ENCODE measurements around the gene TOM1L2.

TOM1L2 gene

DNA sequence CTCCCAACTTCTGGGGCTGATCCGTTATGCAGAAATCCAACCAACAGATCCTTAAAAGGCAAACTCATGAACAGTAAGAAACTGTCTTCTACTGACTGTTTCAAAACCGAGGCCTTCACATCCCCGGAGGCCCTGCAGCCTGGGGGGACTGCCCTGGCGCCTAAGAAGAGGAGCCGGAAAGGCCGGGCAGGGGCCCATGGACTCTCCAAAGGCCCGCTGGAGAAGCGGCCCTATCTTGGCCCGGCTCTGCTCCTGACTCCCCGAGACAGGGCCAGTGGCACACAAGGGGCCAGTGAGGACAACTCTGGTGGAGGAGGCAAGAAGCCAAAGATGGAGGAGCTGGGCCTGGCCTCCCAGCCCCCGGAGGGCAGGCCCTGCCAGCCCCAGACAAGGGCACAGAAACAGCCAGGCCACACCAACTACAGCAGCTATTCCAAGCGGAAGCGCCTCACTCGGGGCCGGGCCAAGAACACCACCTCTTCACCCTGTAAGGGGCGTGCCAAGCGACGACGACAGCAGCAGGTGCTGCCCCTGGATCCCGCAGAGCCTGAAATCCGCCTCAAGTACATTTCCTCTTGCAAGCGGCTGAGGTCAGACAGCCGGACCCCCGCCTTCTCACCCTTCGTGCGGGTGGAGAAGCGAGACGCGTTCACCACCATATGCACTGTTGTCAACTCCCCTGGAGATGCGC lies 174.9 kb downstream of the TOM1L2 start:
- Histone ChIP-seq H3K36me3 (replicated peaks) (peaks cover 48% of the 10 kb centered on the region), H3K4me3 (no peak overlapping the region), H3K9me3 (no peaks in the 10 kb centered on the region), H3K4me1 (no peaks in the 10 kb centered on the region), H3K27me3 (ENCODE audit: low read depth) (no peaks in the 10 kb centered on the region)
- DNase-seq (ENCODE audit: low spot score in 2 of 2), result no peak
- in situ Hi-C loops (cut with MboI; ENCODE audit: low sequenced_read_pairs), result no loop called here

DNA sequence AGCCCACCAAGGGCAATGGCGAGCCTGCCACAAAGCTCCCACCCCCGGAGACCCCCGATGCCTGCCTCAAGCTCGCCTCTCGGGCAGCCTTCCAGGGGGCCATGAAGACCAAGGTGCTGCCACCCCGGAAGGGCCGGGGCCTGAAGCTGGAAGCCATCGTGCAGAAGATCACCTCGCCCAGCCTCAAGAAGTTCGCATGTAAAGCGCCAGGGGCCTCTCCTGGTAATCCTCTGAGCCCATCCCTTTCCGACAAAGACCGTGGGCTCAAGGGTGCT lies 175.5 kb downstream of the TOM1L2 start:
- no peak for DNase-seq (ENCODE audit: low spot score in 2 of 2)
- H3K4me1 ChIP-seq, result no peaks in the 10 kb centered on the region
- peaks cover 48% of the 10 kb centered on the region for H3K36me3 ChIP-seq (replicated peaks)
- no peak overlapping the region for H3K4me3 ChIP-seq
- in situ Hi-C loops (cut with MboI; ENCODE audit: low sequenced_read_pairs), result no loop called here
- H3K9me3 ChIP-seq, result no peaks in the 10 kb centered on the region
- no peaks in the 10 kb centered on the region for H3K27me3 ChIP-seq (ENCODE audit: low read depth)

DNA sequence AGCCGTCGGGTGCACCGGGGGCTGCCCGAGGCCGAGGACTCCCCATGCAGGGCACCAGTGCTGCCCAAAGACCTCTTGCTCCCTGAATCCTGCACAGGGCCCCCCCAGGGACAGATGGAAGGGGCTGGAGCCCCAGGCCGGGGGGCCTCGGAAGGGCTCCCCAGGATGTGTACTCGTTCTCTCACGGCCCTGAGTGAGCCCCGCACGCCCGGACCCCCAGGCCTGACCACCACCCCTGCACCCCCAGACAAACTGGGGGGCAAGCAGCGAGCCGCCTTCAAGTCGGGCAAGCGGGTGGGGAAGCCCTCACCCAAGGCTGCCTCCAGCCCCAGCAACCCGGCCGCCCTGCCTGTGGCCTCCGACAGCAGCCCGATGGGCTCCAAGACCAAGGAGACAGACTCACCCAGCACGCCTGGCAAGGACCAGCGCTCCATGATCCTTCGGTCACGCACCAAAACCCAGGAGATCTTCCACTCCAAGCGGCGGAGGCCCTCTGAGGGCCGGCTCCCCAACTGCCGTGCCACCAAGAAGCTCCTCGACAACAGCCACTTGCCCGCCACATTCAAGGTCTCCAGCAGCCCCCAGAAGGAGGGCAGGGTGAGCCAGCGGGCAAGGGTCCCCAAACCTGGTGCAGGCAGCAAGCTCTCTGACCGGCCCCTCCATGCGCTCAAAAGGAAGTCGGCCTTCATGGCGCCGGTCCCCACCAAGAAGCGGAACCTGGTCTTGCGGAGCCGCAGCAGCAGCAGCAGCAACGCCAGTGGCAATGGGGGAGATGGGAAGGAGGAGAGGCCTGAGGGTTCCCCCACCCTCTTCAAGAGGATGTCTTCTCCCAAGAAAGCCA lies 176.0 kb downstream of the TOM1L2 start:
- Histone ChIP-seq H3K36me3 (replicated peaks) (peaks cover 48% of the 10 kb centered on the region), H3K27me3 (ENCODE audit: low read depth) (no peaks in the 10 kb centered on the region), H3K4me1 (no peaks in the 10 kb centered on the region), H3K4me3 (no peak overlapping the region), H3K9me3 (no peaks in the 10 kb centered on the region)
- DNase-seq (ENCODE audit: low spot score in 2 of 2), result no peak
- in situ Hi-C loops (cut with MboI; ENCODE audit: low sequenced_read_pairs), result no loop called here

DNA sequence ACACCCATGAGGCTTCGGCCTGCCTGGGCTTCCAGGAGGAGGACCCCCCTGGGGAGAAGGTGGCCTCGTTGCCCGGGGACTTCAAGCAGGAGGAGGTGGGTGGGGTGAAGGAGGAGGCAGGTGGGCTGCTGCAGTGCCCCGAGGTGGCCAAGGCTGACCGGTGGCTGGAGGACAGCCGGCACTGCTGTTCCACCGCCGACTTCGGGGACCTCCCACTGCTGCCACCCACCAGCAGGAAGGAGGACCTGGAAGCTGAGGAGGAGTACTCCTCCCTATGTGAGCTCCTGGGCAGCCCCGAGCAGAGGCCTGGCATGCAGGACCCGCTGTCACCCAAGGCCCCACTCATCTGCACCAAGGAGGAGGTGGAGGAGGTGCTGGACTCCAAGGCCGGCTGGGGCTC lies 176.9 kb downstream of the TOM1L2 start:
- in situ Hi-C loops (cut with MboI; ENCODE audit: low sequenced_read_pairs), result no loop called here
- Histone ChIP-seq H3K4me3 (no peak overlapping the region), H3K36me3 (replicated peaks) (peaks cover 46% of the 10 kb centered on the region), H3K4me1 (no peaks in the 10 kb centered on the region), H3K27me3 (ENCODE audit: low read depth) (no peaks in the 10 kb centered on the region), H3K9me3 (no peaks in the 10 kb centered on the region)
- DNase-seq (ENCODE audit: low spot score in 2 of 2), result no peak

- Histone ChIP-seq H3K36me3 (replicated peaks) (peaks cover 46% of the 10 kb centered on the region), H3K4me3 (no peak overlapping the region), H3K4me1 (no peaks in the 10 kb centered on the region), H3K27me3 (ENCODE audit: low read depth) (no peaks in the 10 kb centered on the region), H3K9me3 (no peaks in the 10 kb centered on the region)
- no peak for DNase-seq (ENCODE audit: low spot score in 2 of 2)
- in situ Hi-C loops (cut with MboI; ENCODE audit: low sequenced_read_pairs), result no loop called here
Observed at GRCh38 chr17:17794382-17794781, 177.8 kb downstream of the TOM1L2 start.
